ENCODE measurements around the gene NCR2. TPM values are rescaled to one million over a fixed set of nuclear protein-coding genes. Genes with fewer than 3 reads are reported as not detected.

Gene NCR2
- total RNA-seq, 1 experiment from 2014 or later = not detected

GRCh38 chr6:41359617-41360313, 24.4 kb downstream of the NCR2 start:
- DNase-seq (ENCODE audit: low read depth) = no peak

GRCh38 chr6:41360314-41360685, 24.9 kb downstream of the NCR2 start:
- DNase-seq (ENCODE audit: low read depth) = no peak

GRCh38 chr6:41366150-41366549, 30.7 kb downstream of the NCR2 start:
- DNase-seq (ENCODE audit: low read depth) = no peak

DNA sequence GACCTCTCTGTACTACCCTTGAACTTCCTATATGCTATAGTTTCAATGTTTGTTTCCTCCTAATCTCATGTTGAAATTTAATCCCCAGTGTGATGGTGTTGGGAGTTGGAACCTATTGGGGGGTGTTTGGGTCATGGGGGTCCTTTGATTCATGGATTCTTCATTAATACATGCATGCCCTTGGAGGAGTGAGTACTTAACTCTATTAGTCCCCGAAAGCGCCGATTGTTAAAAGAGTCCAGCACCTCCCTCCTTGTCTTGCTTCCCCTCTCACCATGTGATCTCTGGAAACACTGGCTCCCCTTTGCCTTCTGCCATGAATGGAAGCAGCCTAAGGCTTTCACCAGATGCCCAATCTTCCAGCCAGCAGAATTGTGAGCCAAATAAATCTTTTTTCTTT, 31.7 kb downstream of the NCR2 start:
- no peak for DNase-seq (ENCODE audit: low read depth)

DNA sequence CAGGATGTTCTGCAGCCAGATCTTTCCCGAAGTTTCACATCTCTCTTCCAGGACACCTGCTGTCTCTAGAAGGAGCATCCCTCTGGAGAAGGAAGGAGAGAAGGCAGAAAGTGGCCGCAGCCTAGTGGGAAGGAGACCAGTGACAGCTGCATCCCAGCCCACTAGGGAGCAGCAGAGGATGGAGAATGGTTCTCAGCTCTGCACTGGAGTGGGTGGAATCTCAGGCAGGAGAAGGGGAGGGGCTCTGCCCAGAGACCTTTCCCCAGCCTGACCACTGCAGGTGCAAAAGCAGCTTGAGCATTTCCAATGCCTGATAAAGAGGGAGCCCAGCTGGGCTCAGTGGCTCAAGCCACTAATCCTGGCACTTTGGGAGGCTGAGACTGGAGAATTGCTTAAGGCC, 32.3 kb downstream of the NCR2 start:
- peak; percentile 73 for DNase-seq (ENCODE audit: low read depth)

DNA sequence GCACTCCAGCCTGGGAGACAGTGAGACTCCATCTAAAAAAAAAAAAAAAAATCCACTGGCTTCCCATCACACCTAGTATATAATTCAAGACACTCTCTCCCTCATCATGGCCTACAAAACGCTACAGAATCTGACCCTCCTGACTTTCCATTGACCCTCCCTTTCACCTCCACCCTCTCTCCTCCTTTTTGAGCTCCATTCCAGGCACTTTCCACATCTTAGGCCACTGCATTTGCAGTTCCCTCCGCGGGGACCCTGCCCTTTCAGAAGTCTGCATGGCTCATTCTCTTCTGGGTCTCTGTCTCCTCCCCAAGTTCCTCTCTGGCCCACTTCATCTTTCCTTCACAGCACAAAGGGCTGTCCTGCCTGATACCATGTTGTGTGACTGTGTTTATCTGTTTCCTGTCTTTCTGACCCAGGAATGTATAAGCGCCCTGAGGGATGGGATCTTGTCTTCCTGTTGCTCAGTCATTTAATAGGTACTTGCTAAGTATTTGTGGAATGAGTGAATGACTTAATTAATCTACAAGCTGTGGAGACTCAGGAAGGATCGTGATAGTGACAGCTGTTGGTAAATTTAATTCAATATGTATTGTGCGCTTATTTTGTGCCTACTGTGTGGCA, 35.2 kb downstream of the NCR2 start:
- DNase-seq (ENCODE audit: low read depth) = peak; percentile 35

DNA sequence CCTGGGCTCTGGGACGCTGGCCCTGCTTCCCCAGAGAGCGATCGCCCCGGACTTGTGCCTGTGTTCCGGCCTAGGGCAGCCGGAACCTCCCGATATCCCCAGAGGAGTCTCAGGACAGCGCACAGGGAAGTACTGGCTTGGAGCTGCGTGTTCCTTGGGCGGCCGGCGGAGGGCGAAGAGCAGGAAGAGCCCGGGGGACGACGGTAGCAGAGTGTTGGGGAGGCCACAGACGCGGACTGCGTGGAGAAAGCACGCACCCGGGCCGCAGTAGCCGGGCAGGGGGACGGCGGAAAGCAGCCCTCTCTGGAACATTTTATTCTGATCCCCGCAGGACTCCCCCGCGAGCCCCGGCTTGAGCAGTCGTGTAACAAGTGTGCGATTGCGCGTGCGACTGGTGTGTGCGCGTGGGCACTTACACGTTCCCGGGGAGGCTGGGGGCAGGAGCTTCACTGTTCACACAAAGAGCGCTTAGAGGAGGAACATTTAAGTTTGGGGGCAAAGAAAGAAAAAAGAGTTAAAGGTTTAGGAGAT, 36.1 kb downstream of the NCR2 start:
- peak; percentile 78 for DNase-seq (ENCODE audit: low read depth)

- DNase-seq (ENCODE audit: low read depth) = peak; percentile 54
Measured at GRCh38 chr6:41371992-41372831, 36.8 kb downstream of the NCR2 start.

DNA sequence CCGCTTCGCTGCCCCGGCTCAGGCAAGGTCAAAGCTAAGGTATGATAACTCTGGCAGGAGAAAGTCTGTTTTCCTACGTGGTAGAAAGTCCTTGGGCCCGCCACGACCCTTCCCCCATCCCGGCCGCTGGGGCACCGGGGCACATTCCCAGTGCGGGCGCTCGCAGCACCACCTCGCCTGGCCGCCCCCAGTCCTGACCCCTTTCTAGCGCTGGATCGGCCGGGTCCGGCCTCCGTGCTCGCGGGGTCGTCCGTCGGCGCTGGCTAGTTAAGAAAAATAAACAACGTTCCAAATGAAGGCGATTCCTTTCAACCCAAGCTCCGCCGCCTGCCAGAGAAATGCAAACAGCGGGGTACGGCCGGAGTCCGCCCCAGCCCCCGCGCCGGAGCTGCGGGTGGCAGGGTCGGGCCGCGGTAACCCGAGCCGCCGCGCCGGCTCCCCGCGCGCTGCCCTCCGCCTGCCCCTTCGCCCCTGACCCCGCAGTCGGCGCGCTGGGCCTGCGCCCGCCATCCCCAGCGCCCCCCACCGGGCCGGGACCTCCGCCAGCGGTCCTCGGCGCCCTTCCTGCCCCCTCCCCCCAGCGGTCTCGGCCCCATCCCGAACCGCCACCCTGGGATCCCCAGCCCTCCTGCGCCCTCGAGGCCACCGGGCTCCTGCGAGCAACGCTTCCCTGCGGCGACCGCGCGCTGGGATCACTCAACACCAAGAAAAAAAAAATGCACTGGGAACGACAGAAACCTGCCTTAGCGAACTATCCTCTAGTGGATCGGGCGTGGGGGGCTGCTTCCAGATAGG, 37.6 kb downstream of the NCR2 start:
- DNase-seq (ENCODE audit: low read depth) = no peak

DNA sequence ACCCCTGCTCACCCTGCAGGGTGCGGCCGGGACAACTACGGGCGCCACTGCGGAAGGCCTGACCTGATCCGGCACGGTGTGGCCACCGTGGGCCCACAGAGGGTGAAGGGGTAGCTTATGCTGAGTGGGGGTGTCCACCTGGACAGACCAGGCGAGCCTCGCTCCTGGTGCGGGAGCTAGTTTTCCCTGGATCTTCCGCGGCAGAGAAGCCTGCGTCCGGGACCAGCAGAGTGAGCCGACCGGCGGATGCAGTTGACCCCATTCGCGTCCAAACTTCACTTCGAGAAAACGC, 38.2 kb downstream of the NCR2 start:
- DNase-seq (ENCODE audit: low read depth) = no peak

- peak; percentile 70 for DNase-seq (ENCODE audit: low read depth)
Measured at GRCh38 chr6:41373919-41374617, 38.7 kb downstream of the NCR2 start.

GRCh38 chr6:41374618-41375590, 39.5 kb downstream of the NCR2 start:
- peak; percentile 39 for DNase-seq (ENCODE audit: low read depth)

GRCh38 chr6:41375598-41376151, 40.3 kb downstream of the NCR2 start:
- no peak for DNase-seq (ENCODE audit: low read depth)

GRCh38 chr6:41376176-41376575, 40.8 kb downstream of the NCR2 start:
- no peak for DNase-seq (ENCODE audit: low read depth)

DNA sequence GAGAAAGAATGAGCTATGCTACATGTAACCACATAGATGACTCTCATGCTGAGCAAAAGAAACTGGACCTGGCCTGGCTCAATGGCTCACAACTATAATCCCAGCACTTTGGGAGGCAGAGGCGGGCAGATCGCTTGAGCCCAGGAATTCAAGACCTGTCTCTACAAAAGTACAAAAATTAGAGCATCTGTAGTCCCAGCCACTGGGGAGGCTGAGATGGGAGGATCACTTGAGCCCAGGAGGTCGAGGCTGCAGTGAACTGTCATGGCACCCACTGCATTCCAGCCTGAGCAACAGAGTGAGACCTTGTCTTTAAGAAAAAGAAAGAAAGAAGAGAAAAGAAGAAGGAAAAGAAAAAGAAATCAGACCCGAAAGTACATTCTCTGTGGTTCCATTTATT, 41.7 kb downstream of the NCR2 start:
- no peak for DNase-seq (ENCODE audit: low read depth)

DNA sequence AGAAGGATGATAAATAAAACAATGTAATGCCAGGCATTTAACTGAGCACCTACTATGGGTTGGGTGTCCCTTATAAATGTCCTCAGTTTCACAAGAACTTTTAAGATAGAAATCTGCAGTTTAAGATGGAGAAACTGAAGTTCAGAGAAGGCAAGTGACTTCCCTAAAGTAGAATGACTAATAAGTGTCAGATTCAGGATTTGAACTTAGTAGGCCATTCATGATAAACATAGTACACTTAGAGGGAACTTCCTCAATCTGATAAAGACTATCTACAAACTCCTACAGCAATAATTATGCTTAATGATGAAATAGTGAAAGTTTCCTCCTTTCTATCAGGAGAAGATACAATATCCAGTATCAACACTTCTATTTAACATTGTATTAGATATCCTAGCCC, 43.9 kb downstream of the NCR2 start:
- no peak for DNase-seq (ENCODE audit: low read depth)

DNA sequence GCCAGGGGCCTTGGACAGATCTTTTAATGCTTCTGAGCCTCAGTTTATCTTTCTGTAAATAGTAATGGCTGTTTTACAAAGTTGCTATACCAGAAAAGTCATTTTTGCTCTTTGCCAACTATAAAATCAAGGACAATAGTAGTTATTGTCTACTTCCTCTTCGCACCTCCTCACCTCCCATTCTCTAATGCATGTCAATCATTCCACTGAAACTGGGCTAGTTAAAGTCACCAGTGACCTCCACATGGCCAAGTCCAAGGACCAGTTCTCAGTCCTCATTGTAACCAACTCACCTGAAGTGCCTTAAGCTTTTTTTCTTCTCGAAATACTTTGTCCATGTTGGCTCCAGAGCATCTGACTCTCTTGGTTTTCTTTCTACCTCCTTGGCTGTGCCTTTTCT, 51.2 kb downstream of the NCR2 start:
- no peak for DNase-seq (ENCODE audit: low read depth)

DNA sequence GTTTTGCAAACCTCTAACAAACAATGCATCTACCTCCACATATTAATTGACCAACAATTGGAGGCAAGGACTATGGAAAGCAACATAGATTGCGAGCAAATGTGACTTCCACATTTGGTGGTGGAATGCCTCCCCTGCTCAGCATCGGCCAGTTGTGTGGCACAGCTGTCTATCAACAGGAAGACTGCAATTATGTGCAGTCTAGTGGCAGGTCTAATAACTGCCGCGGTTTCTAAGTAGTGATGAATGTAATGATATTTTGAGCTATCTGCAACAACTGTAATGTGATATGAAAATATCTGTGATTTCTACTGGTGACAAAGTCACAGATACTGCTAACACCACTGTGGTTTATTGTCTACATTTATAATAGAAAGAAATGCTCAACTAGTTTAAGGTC, 56.8 kb downstream of the NCR2 start:
- no peak for DNase-seq (ENCODE audit: low read depth)

GRCh38 chr6:41396335-41396734, 60.9 kb downstream of the NCR2 start:
- DNase-seq (ENCODE audit: low read depth) = no peak

GRCh38 chr6:41399424-41399823, 64.0 kb downstream of the NCR2 start:
- no peak for DNase-seq (ENCODE audit: low read depth)
